Heart left ventricle (tissue), 16 donors: ENCODE measurements around the gene LY9. TPM values are rescaled to one million over a fixed set of nuclear protein-coding genes. Genes with fewer than 3 reads are reported as not detected.

ENCODE experiments used
- ATAC-seq, 4 donors: fragments of 200-7000 bp; cut with Tn5 transposase; one replicate each; pipeline ENCODE4 v1.9.1; 2020 to 2022; ENCODE audit warnings: moderate library complexity in 4 of 4, mild to moderate bottlenecking in 3 of 4, moderate number of reproducible peaks in 1 of 4
- DNase-seq, 5 donors: peaks; one replicate each; pipeline ENCODE4 v3.0.0-alpha.2; 2020
- H3K27ac ChIP-seq, 12 donors: fragments of 200-600 bp; sonication (generic) in 4 of 12; one replicate each; pipeline versions ENCODE4 v1.5.0 to v1.8.0; 2016 to 2022; ENCODE audit warnings: mild to moderate bottlenecking in 2 of 12
- H3K27me3 ChIP-seq, 9 donors: fragments of 200-600 bp; sonication (generic) in 2 of 9; one replicate each; pipeline versions ENCODE4 v1.5.1 to v1.8.0; 2016 to 2022; ENCODE audit warnings: mild to moderate bottlenecking in 3 of 9
- H3K36me3 ChIP-seq, 9 donors: fragments of 200-600 bp; sonication (generic) in 2 of 9; one replicate each; pipeline versions ENCODE4 v1.5.0 to v1.8.0; 2018 to 2022; ENCODE audit warnings: mild to moderate bottlenecking in 2 of 9
- H3K4me1 ChIP-seq, 12 donors: fragments of 200-600 bp; sonication (generic) in 4 of 12; one replicate each; pipeline versions ENCODE4 v1.5.0 to v1.8.0; 2016 to 2022; ENCODE audit warnings: mild to moderate bottlenecking in 3 of 12
- H3K4me3 ChIP-seq, 12 donors: fragments of 200-600 bp; sonication (generic) in 4 of 12; one replicate each; pipeline versions ENCODE4 v1.5.0 to v1.8.0; 2017 to 2022; ENCODE audit warnings: mild to moderate bottlenecking in 9 of 12, moderate library complexity in 4 of 12
- H3K9me3 ChIP-seq, 12 donors: fragments of 200-600 bp; sonication (generic) in 4 of 12; one replicate each; pipeline versions ENCODE4 v1.5.0 to v1.8.0; 2016 to 2022; ENCODE audit warnings: mild to moderate bottlenecking in 1 of 12
- CTCF ChIP-seq, 12 donors: fragments of 200-600 bp; sonication (generic) in 4 of 12; IDR thresholded peaks; one replicate each; pipeline versions ENCODE4 v1.5.0 to v1.8.0; 2018 to 2022; ENCODE audit warnings: antibody characterized with exemption in 12 of 12, mild to moderate bottlenecking in 5 of 12
- POLR2A ChIP-seq, 2 donors: fragments of 450-650 bp; IDR thresholded peaks; one replicate each; pipeline ENCODE4 v1.6.1; 2017; ENCODE audit warnings: antibody characterized with exemption in 2 of 2, mild to moderate bottlenecking in 2 of 2, moderate library complexity in 2 of 2
- WGBS, 4 donors: extraction: QIAGEN DNeasy Blood & Tissue Kit in 2 of 4; methylation state at CpG; one replicate each; pipeline versions ENCODE4 v1.1.5 to v1.1.7; 2013 to 2018; 5-methylcytosine and 5-hydroxymethylcytosine counted together
- intact Hi-C, 10 donors: fragments of 100-400 bp; cut with DNase I; formaldehyde crosslinking; loops; one replicate each; pipeline versions ENCODE4 v1.11.1 to v1.14.2; 2022
- polyA plus RNA-seq, 2 donors: library from polyadenylated mRNA; stranded (reverse); fragments of 200-250 nt; gene quantifications; one replicate each; pipeline ENCODE4 v1.2.3, GENCODE V29; 2013
- total RNA-seq, 9 donors: library from RNA; depleted of rRNA in 2 of 9; stranded (reverse); fragments of >200 nt in 2 of 9; fragmentation: NEBNext Ultra II Directional in 3 of 9; extraction: Animal tissue kit (Norgen Biotek cat#: 25700) in 3 of 9; gene quantifications; one replicate each; pipeline versions ENCODE4 v1.1.0 to v1.2.4, GENCODE V29; 2016 to 2023
- donor health status: ischemic (EF 13 %, LVEDD 7.1; RV severe dilation, severe dysfunction).
- donor health status: healthy with polysubstance abuse.
- donor health status: DM: no; HTN: yes; CAD: no.
- donor health status: DM: no; HTN: no; CAD: no.
- donor health status: ischemic (EF 25% LVEDD 6.9; RV normal size, moderate dysfunction).
- donor health status: ischemic (EF 25% LVEDD 5.7; RV mildly dilated, moderate dysfunction).
- donor health status: healthy.
- donor health status: DM: yes; HTN: yes; CAD: no.
- donor health status: ischemic (EF 35%, LVEDD 5.7; RV mildly dilated, moderate dysfunction).
- donor health status: nonischemic (EF 11% LVEDD 7.7; RV severe dilation, severe dysfunction).
- donor health status: DM: yes; HTN: yes; CAD: no.
- donor health status: PGD.
- donor health status: ischemic (EF 29% LVEDD 5.4; RV normal size, mild dysfunction).
- donor health status: nonischemic (EF 23%, LVEDD 6.1; RV moderate dilation, normal function).

Gene LY9
- total and polyA plus RNA-seq, 11 donors: 0.06 to 2.5 (median 0.33) TPM; not detected in 5

- H3K9me3 ChIP-seq: peaks cover 0 to 21% (median 15%) of the 10 kb centered on the region in 12 donors
- WGBS, 4 donors: 81 to 92% (median 86%) methylated on average over 2 of the region's 2 CpGs
- intact Hi-C loops: no loop called here
- H3K4me3 ChIP-seq: no peak overlapping the region
- H3K27ac ChIP-seq: no peak overlapping the region
- DNase-seq: no peak
- no peaks in the 10 kb centered on the region for H3K36me3 ChIP-seq
- H3K27me3 ChIP-seq: peaks cover 0 to 13% (median 0%) of the 10 kb centered on the region in 9 donors
- TF ChIP-seq POLR2A (IDR thresholded peaks at IDR 0.05) (no peak), CTCF (IDR thresholded peaks at IDR 0.05) (no peak)
- no peak for ATAC-seq
- H3K4me1 ChIP-seq: no peaks in the 10 kb centered on the region
Observed at GRCh38 chr1:160811147-160811546, 15.2 kb downstream of the LY9 start.

GRCh38 chr1:160813215-160813614 lies 17.2 kb downstream of the LY9 start:
- Histone ChIP-seq H3K27ac (no peak overlapping the region), H3K36me3 (no peaks in the 10 kb centered on the region), H3K4me3 (no peak overlapping the region), H3K4me1 (no peaks in the 10 kb centered on the region), H3K9me3 (peaks cover 0 to 1% (median 0%) of the 10 kb centered on the region in 12 donors), H3K27me3 (peaks cover 0 to 18% (median 0%) of the 10 kb centered on the region in 9 donors)
- WGBS, 4 donors: 69 to 81% (median 72%) methylated on average over 7 of the region's 7 CpGs
- ATAC-seq (no peak), DNase-seq (no peak)
- intact Hi-C loops: no loop called here
- no peak for TF ChIP-seq POLR2A (IDR thresholded peaks at IDR 0.05)
- TF ChIP-seq CTCF (IDR thresholded peaks at IDR 0.05): no peak

- WGBS, 4 donors: 79 to 89% (median 85%) methylated on average over 4 to 6 of the region's 6 CpGs
- ATAC-seq (no peak), DNase-seq (no peak)
- H3K4me1 ChIP-seq: no peaks in the 10 kb centered on the region
- intact Hi-C loops: no loop called here
- no peaks in the 10 kb centered on the region for H3K36me3 ChIP-seq
- no peak overlapping the region for H3K27ac ChIP-seq
- H3K4me3 ChIP-seq: no peak overlapping the region
- H3K9me3 ChIP-seq: no peaks in the 10 kb centered on the region
- TF ChIP-seq POLR2A (IDR thresholded peaks at IDR 0.05) (no peak), CTCF (IDR thresholded peaks at IDR 0.05) (no peak)
- H3K27me3 ChIP-seq: peaks cover 0 to 18% (median 0%) of the 10 kb centered on the region in 9 donors
Observed at GRCh38 chr1:160814316-160814715, 18.3 kb downstream of the LY9 start.

- WGBS, 4 donors: 88 to 97% (median 92%) methylated on average over 7 to 8 of the region's 8 CpGs
- no peak for TF ChIP-seq POLR2A (IDR thresholded peaks at IDR 0.05)
- TF ChIP-seq CTCF (IDR thresholded peaks at IDR 0.05): no peak
- Histone ChIP-seq H3K4me1 (no peaks in the 10 kb centered on the region), H3K4me3 (no peak overlapping the region), H3K27me3 (peaks cover 0 to 18% (median 0%) of the 10 kb centered on the region in 9 donors), H3K36me3 (no peaks in the 10 kb centered on the region), H3K9me3 (no peaks in the 10 kb centered on the region), H3K27ac (no peak overlapping the region)
- ATAC-seq: no peak
- no peak for DNase-seq
- intact Hi-C loops: no loop called here
Observed at GRCh38 chr1:160814856-160815255, 18.9 kb downstream of the LY9 start.
